VCaP (cell line): Measurements from ENCODE around the gene CTDSPL.

Experiments used
- H3K27ac ChIP-seq: fragments of 450-650 bp; 2 replicates; pipeline ENCODE4 v1.5.1; 2017
- CTCF ChIP-seq: fragments of 450-650 bp; conservative IDR thresholded peaks from 2 replicates; pipeline ENCODE4 v1.5.1; 2017; ENCODE audit warnings: mild to moderate bottlenecking, moderate library complexity

Gene CTDSPL

GRCh38 chr3:37833302-37834186, 28.1 kb upstream of the CTDSPL start:
- TF ChIP-seq CTCF: peak; percentile 56
- no peak overlapping the region for H3K27ac ChIP-seq

- no peak for TF ChIP-seq CTCF
- no peak overlapping the region for H3K27ac ChIP-seq
Measured at GRCh38 chr3:37836589-37836988, 25.1 kb upstream of the CTDSPL start.

GRCh38 chr3:37847689-37848088, 14.0 kb upstream of the CTDSPL start:
- no peak overlapping the region for H3K27ac ChIP-seq
- TF ChIP-seq CTCF: no peak

- TF ChIP-seq CTCF: no peak
Measured at GRCh38 chr3:37849146-37849923, 12.3 kb upstream of the CTDSPL start.

GRCh38 chr3:37852097-37852496, 9.6 kb upstream of the CTDSPL start:
- H3K27ac ChIP-seq: no peak overlapping the region
- no peak for TF ChIP-seq CTCF

More at GRCh38 chr3:37849146-37849923, 12.3 kb upstream of the CTDSPL start:
- no peak overlapping the region for H3K27ac ChIP-seq

- no peak for TF ChIP-seq CTCF
- H3K27ac ChIP-seq: peak overlapping the region; percentile 85
Measured at GRCh38 chr3:37852771-37853170, 8.9 kb upstream of the CTDSPL start.

- TF ChIP-seq CTCF: no peak
- peak overlapping the region; percentile 85 for H3K27ac ChIP-seq
Measured at GRCh38 chr3:37853691-37854413, 7.8 kb upstream of the CTDSPL start.
